TTC549 (cell line): Measurements from ENCODE around the gene COL4A3.
"Not testable (repeated sequence)": the region's sequence is repeated elsewhere in the genome, so short reads cannot be mapped to it uniquely, and the experiment has no call there.

Experiments used
- FAIRE-seq: peaks from 2 replicates; lab custom pipeline; 2012; peaks lifted over from hg19 to GRCh38; lab: Jason Lieb, UNC

The COL4A3 gene

DNA sequence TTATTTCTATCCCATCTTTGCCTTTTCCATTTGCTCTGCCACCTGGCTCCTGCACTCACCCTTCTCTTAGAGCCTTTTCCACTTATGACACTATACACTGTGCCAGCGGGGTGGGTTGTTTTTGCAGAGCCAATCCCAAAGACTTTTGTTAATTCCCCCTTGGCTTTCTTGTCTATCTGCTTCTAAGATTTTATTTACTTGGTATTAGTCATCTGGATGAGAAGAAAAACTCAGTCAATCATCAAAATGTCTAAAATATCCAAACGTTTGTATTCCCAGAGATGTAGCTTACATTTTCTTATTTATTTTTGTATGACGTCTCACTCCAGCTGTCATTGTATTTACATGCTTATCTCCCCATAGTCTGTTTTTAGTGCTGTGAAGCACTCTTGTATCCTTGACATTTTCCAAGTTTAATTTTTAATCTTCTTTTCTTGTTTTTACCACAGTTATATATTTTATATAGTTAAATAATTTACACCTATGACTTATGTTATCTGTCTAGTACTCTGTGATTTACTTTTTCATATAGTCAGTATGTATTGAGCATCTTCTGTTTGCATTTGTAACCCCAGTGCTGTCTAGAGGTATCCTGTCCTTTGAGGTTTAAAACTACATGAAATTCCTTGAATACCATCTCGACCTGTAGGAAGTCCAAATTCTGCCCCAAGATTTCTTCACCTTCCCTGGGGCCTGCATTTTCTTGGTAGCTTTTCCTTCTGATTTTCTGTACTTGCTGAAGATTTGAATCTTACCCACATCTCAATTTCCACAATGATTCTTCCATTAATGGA lies 55.1 kb downstream of the COL4A3 start:
- no peak for FAIRE-seq

DNA sequence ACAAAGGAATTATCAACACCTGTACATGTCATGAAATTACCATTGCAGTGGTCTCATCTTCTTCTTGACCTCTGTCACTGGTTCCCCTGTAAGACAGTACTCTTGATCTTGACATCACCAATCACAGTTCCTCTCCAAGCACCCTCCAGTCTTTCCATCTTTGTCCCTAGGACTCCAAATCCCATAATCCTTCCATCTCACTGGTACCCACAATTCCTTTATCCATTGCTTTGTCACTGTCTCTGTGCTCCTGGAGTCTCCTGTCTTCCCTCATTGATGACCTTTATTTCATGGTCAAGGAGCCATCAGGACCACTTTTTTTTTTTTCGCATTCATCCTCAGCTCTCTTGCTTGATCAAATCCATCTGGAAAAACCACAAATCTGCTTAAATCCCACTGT lies 56.7 kb downstream of the COL4A3 start:
- no peak for FAIRE-seq

- no peak for FAIRE-seq
Measured at GRCh38 chr2:227222292-227222691, 57.9 kb downstream of the COL4A3 start.

DNA sequence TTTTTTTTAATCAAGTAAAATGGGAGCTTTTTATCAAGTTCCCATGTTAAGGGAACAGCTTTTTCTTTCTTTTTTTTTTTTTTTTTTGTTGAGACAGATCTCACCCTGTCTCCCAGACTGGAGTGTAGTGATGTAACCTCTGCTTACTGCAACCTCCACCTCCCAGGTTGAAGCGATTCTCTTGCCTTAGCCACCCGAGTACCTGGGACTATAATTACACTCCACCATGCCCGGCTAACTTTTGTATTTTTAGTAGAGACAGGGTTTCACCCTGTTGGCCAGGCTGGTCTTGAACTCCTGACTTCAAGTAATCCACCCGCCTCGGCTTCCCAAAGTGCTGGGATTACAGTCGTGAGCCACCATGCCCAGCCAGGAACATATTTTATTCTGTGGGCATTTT lies 61.2 kb downstream of the COL4A3 start:
- FAIRE-seq, result not testable (repeated sequence)

DNA sequence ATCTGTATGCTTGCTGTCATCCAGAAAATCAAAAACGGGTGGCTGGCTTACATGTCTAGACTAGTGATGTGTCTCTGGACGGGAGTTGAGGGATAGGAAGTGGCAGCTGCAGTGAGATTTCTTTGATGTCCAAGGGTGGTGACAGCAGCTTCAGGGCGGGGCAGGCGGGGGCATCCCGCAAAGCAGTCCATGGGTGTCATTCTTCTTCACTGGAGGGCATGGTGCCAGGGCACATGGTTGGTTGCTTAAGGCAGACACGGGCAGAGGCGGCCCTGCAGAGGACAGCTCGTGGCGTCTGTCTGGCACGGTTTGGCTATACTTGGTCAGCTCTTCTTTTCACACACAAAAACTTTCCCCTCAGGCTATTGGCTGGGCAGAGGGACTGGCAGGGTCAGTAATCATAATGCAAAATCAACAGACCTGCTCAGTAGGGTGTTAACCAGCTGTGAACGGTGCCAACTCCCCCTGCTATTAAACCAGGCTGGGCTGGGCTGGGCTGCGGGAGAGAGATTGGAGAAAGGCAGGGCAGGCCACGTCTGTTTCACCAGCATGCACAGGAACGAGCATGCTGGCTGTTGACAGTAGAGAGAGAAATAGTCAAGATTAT lies 63.7 kb downstream of the COL4A3 start:
- no peak for FAIRE-seq

DNA sequence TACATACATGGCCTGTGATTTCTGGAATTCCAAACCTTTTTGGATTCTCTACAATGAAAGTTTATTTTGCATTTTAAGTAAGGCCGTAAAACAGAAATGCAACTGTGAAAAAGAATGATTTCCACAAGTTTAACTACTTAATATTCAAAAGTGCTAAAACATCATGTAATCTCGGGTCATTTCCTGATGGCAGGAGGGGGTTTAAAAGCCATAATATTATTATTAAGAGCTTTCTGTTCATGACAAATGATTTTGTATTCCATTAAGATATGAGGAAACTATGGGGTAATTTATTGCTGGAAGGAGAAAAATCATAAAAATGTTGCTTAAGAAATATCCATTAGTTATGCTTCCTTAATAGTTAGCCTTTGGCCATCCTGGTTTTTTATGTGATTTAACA lies 65.7 kb downstream of the COL4A3 start:
- no peak for FAIRE-seq

DNA sequence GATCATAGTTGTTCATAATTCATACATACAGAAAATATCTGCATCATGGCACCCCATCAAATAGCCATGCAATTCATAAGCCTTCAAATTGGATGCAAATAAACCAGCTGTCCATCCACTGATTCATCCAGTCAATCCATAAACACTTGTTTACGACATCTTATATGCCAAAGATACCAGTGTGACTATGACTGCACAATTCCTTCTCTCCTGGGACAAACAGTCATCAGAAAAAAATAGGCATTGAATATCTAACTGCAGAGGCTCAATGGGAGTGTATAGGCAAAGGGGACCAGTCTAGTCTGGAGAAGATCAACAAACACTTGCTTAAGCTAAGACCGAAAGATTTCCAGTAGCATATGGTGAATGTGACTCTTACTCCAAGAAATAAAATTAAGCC lies 70.0 kb downstream of the COL4A3 start:
- FAIRE-seq, result no peak

DNA sequence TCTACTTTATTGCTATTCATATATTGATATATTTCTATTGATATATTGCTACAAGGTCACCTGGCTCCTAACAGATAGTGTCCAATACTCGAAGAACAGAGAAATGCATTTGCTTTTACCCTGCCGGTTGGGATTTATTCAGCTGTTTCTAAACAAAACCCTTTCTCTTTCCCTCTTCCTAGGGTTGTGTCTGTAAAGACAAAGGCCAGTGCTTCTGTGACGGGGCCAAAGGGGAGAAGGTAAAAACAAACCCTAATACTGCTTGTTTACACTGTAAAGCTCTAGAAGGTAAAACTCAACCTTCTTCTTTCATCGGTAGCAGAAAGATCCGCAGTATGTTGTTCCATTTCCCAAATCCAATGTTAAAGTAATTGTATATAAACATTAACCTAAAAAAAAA lies 73.4 kb downstream of the COL4A3 start:
- no peak for FAIRE-seq

- FAIRE-seq, result peak; percentile 91
Measured at GRCh38 chr2:227238238-227239237, 74.1 kb downstream of the COL4A3 start.

DNA sequence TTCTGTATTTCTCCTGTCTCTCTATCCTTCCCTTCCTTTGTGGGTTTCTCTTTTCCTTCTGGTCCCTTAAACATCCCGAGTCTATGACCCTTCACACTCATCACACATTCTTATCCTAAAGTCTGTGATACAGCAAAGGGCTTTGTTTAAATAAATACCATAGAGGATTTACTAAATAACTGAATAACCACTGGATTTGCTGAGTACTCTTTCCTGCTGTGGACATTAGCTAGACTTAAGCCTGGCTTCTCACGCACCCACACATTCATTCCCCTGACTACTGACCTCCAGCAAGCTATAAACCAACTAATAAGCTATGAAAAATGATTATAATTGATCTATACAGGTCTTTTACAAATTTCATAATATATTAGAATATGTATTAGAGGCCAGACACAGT lies 76.6 kb downstream of the COL4A3 start:
- no peak for FAIRE-seq

- FAIRE-seq, result no peak
Measured at GRCh38 chr2:227248876-227249275, 84.5 kb downstream of the COL4A3 start.

- no peak for FAIRE-seq
Measured at GRCh38 chr2:227252831-227253230, 88.4 kb downstream of the COL4A3 start.

- FAIRE-seq, result no peak
Measured at GRCh38 chr2:227256605-227257004, 92.2 kb downstream of the COL4A3 start.

GRCh38 chr2:227257820-227258219 lies 93.4 kb downstream of the COL4A3 start:
- no peak for FAIRE-seq

GRCh38 chr2:227260041-227260440 lies 95.6 kb downstream of the COL4A3 start:
- FAIRE-seq, result no peak

- no peak for FAIRE-seq
Measured at GRCh38 chr2:227267410-227268115, 103.1 kb downstream of the COL4A3 start.

DNA sequence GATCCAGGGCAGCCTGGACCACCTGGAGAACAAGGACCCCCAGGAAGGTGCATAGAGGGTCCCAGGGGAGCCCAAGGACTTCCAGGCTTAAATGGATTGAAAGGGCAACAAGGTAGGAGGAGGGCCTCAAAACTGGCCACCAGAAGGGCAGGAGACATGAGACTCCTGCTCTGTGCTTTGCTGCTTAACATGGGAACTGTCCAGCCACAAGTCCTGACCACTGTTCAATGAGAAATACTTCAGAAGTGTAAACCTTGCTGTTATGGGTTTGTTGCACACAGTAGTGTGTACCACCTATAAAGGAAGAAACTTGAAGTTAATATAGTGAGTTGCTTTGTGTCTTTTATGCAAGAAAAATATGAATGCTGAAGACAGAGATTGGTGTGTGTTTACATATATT lies 116.5 kb downstream of the COL4A3 start:
- no peak for FAIRE-seq

- no peak for FAIRE-seq
Measured at GRCh38 chr2:227285741-227286236, 121.4 kb downstream of the COL4A3 start.

DNA sequence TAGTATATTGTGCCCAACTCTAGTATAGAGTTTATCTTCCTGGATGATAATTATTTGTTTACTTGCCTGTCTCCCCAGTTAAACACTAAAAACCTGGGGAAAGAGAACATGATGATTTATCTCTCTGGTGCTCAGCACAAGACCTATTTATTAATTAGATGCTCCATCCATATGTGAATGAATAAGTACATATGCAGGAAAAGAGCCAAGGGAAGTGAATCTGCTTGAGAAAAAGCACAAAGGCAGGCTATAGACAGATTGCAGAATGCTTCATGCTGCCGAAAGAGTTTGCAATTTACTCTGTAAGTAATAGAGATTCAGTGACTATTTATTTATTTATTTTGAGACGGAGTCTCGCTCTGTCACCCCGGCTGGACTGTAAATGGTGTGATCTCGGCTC lies 123.3 kb downstream of the COL4A3 start:
- no peak for FAIRE-seq

DNA sequence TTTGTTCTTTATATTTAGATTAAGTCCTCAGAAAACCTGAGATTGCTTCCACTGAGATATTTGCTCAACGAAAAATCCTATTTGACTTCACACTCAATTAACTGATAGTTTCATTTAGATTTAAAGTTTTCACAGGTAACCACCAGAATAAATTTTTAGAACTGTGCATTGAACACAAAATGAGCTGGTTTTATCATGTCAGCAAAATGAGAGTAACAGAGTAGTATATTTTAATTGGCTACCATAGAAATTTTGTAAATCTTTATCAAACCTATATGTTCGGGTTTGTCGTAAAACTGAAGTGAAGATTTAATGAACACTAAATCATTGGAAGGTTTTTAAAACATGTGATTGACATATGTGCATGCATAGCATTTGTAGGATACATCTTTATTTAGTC lies 127.9 kb downstream of the COL4A3 start:
- FAIRE-seq, result no peak

DNA sequence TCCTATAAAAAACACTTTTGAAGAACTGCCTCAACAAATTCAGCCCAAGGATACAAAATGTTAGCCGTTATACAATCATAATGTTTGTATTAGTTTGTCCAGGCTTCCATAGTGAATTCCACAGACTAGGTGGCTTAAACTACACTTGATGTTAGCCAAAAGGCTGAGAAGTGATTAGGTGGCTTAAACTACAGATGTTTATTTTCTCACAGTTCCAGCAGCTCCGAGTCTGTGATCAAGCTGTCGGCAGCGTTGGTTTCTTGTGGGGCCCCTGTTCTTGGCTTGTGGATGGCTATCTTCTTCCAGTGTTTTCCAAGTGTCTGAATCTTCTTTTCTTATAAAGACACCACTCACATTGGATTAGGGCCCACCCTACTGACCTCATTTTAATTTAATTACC lies 129.1 kb downstream of the COL4A3 start:
- no peak for FAIRE-seq

- FAIRE-seq, result no peak
Measured at GRCh38 chr2:227295806-227296205, 131.4 kb downstream of the COL4A3 start.
